ENCODE measurements around the gene EOLA1.
"Not testable (repeated sequence)": the region's sequence is repeated elsewhere in the genome, so short reads cannot be mapped to it uniquely, and the experiment has no call there.

EOLA1 gene

DNA sequence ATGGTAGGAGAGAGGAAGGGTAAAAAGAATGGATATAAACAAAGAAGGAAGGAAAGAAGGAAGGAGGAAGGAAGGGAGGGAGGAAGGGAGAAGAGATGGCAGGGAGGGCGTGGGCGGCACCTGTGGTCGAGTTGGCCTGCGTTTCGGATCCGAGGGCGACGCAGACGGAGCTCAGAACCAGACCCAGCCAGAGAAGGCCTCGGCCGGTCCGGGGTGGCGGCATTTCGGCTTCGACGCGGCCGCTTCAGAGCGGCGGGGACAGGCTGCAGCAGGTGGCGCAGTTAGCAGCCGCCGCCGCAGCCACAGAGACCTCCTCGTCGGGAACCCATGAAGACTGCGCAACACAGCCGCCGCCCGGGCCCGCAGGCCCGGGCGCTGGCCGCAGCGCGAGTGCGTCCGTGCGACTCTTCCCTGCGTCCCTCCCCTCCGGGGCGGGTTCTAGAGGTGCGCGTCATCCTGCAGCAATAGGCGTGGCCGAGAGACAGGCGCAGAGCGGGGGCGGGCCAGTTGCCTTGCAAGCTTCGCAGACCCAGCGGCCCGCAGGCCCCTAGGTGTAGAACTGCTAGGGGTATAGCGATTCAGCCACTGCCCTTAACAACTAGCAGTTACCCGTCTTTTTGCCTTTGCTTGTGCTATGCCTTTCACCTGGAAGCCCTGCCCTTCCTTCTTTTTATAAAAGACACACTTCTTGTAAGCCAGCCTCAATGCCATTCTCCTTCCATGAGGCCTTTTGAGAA is 35.7 kb upstream of the EOLA1 start, which contains the start of gene IDS:
TSS of gene IDS (minus strand) at position 392 of the 737 bp plus-strand sequence. CDS start at position 223, 169 bp downstream.
- DNase-seq (ENCODE audit: low spot score): peak; percentile 86
- H3K9me3 Mint-ChIP-seq: no peaks in the 10 kb centered on the region
- H3K4me1 Mint-ChIP-seq (ENCODE audit: low read depth): peaks cover 31% of the 10 kb centered on the region
- H3K27me3 Mint-ChIP-seq (ENCODE audit: low read depth): peaks cover 3% of the 10 kb centered on the region
- H3K4me3 Mint-ChIP-seq: peak within 1 kb of the TSS; percentile 96
- H3K27ac Mint-ChIP-seq: peak within 1 kb of the TSS; percentile 100
- peaks cover 13% of the 10 kb centered on the region for H3K36me3 Mint-ChIP-seq (ENCODE audit: low read depth)

DNA sequence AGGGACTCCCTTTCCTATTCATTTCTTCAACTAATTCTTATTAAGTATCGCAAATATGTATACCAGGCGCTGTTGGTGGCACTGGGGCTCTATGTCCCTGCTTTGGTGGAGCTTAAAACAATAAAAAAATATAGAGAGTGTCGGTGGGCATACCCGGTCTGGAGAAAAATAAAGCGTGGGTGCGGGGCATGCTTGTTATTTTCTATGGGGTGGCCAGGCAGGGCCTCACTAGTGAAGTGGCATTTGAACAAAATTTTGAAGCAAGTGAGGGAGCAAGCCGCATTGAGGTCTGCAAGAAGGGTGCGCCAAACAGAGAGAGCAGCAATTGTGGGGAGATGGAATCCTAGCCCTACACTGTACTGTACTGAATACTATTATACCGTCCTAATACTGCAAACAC is 35.1 kb upstream of the EOLA1 start:
- peaks cover 11% of the 10 kb centered on the region for H3K36me3 Mint-ChIP-seq (ENCODE audit: low read depth)
- no peaks in the 10 kb centered on the region for H3K9me3 Mint-ChIP-seq
- peak overlapping the region; percentile 100 for H3K27ac Mint-ChIP-seq
- no peak for DNase-seq (ENCODE audit: low spot score)
- peak overlapping the region; percentile 96 for H3K4me3 Mint-ChIP-seq
- peaks cover 29% of the 10 kb centered on the region for H3K4me1 Mint-ChIP-seq (ENCODE audit: low read depth)
- H3K27me3 Mint-ChIP-seq (ENCODE audit: low read depth): peaks cover 5% of the 10 kb centered on the region

DNA sequence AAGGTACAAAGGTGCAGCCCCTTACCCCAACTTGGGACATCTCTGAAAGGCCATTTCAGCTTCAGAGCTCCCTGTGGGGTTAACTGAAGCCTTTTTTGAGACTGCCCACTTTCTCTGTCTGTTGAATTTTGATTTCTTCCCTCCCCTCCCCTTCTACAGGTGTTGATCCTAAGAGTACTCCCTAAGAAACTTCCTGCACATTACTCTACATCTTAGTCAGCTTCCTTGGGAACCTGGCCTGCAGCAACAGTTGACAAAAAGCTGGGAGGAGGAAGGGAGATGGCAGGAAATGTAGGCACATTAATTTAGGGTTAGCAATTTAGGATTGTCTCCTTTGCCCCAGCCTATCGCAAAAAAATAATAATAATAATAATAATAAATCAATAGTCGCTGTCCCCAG is 34.5 kb upstream of the EOLA1 start:
- H3K9me3 Mint-ChIP-seq: no peaks in the 10 kb centered on the region
- no peak for DNase-seq (ENCODE audit: low spot score)
- peaks cover 24% of the 10 kb centered on the region for H3K4me1 Mint-ChIP-seq (ENCODE audit: low read depth)
- no peak overlapping the region for H3K4me3 Mint-ChIP-seq
- H3K27ac Mint-ChIP-seq: no peak overlapping the region
- peaks cover 5% of the 10 kb centered on the region for H3K27me3 Mint-ChIP-seq (ENCODE audit: low read depth)
- peaks cover 10% of the 10 kb centered on the region for H3K36me3 Mint-ChIP-seq (ENCODE audit: low read depth)

DNA sequence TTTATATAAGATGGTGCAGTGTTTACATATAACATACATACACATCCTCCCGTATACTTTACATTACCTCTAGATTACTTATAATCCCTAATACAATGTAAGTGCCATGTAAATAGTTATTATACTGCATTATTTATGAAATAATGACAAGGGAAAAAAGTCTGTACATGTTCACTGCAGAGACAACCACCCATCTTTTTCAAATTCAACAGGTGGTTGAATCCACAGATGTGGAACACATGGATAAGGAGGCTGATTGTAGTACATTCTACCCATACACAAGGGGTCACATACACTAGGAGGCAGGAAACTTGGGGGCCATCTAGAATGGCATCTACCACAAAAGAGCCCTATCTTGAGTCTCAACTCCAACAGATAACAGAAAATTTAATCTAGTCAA is 32.3 kb upstream of the EOLA1 start:
- no peak for DNase-seq (ENCODE audit: low spot score)
- Mint-ChIP-seq H3K4me1 (ENCODE audit: low read depth) (peaks cover 22% of the 10 kb centered on the region), H3K27ac (no peak overlapping the region), H3K27me3 (ENCODE audit: low read depth) (peaks cover 5% of the 10 kb centered on the region), H3K9me3 (no peaks in the 10 kb centered on the region), H3K36me3 (ENCODE audit: low read depth) (peaks cover 2% of the 10 kb centered on the region), H3K4me3 (no peak overlapping the region)

DNA sequence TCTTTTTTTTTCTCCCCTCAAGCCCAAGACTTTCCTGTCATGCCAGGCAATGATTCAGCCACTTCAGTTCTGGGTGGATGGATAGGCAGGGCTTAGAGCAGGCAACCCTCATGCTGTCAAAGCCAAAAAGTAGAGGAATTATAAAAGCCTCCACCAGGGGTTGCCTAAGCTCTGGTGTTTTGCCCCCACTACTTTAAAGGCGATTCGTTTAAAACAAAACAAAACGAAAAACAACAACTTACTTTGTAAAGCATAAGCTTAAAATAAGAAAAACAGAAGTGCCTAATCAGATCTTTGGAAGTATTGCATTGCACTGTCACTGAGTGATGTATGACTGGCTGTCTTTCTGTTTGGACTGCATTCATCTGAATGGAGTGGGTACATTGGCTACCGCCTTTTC is 30.4 kb upstream of the EOLA1 start:
- DNase-seq (ENCODE audit: low spot score): no peak
- peaks cover 20% of the 10 kb centered on the region for H3K4me1 Mint-ChIP-seq (ENCODE audit: low read depth)

DNA sequence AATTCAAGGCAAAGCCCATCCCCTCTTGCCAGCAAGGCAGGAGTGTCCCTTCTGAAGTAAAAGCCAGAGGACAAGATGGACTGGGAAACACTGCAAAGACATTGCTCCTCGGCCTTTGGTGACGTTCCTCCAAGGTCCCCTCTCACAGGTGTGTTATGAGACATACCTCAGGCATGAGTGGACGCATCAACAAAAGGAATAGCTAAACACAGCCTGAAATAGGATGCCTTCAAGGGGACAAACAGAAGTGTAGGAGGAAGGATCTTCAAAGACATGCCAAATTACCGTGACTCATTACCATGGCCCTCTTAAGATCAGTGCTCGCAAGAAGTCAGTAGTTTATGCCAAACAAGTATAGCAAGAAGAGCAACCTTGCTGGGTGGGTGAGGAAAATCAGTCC is 29.7 kb upstream of the EOLA1 start:
- no peak overlapping the region for H3K4me3 Mint-ChIP-seq
- peaks cover 20% of the 10 kb centered on the region for H3K4me1 Mint-ChIP-seq (ENCODE audit: low read depth)
- no peaks in the 10 kb centered on the region for H3K9me3 Mint-ChIP-seq
- no peak for DNase-seq (ENCODE audit: low spot score)
- no peaks in the 10 kb centered on the region for H3K36me3 Mint-ChIP-seq (ENCODE audit: low read depth)
- H3K27ac Mint-ChIP-seq: no peak overlapping the region
- H3K27me3 Mint-ChIP-seq (ENCODE audit: low read depth): peaks cover 5% of the 10 kb centered on the region

More for the DNA sequence above, 30.4 kb upstream of the EOLA1 start:
- H3K27me3 Mint-ChIP-seq (ENCODE audit: low read depth): peaks cover 5% of the 10 kb centered on the region
- no peak overlapping the region for H3K27ac Mint-ChIP-seq
- no peaks in the 10 kb centered on the region for H3K36me3 Mint-ChIP-seq (ENCODE audit: low read depth)
- H3K4me3 Mint-ChIP-seq: no peak overlapping the region
- no peaks in the 10 kb centered on the region for H3K9me3 Mint-ChIP-seq

DNA sequence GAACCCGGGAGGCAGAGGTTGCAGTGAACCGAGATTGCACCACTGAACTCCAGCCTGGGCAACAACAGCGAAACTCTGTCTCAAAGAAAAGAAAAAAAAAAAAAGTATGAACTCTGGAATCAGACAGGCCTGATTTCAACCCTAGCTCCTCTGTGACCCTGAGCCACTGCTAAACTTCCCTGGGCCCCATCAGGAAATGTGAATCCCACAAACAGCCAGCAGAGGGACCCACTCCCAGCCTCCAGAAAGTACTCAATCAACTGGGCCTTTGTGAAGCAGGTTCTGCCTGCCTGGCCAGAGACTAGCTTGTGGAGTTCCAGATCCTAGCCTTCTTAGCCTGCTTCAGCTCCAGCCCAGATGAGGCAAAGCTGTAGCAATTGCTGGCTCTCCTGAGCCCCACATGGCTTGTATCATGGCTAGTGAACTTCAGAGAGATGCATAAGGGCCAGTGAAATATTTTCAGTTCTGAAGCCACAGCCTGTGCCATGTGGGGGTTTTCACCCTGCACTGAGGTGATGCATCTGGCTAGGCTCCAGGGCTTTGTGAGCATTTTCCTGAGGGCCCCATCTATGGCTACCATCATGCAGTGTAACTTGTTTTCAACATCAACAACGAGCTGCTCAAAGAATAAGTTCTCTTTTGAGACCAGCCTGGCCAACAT is 28.5 kb upstream of the EOLA1 start:
- peaks cover 5% of the 10 kb centered on the region for H3K27me3 Mint-ChIP-seq (ENCODE audit: low read depth)
- no peak overlapping the region for H3K4me3 Mint-ChIP-seq
- no peak overlapping the region for H3K27ac Mint-ChIP-seq
- DNase-seq (ENCODE audit: low spot score): peak; percentile 35
- peaks cover 8% of the 10 kb centered on the region for H3K9me3 Mint-ChIP-seq
- peaks cover 8% of the 10 kb centered on the region for H3K36me3 Mint-ChIP-seq (ENCODE audit: low read depth)
- H3K4me1 Mint-ChIP-seq (ENCODE audit: low read depth): peaks cover 28% of the 10 kb centered on the region

DNA sequence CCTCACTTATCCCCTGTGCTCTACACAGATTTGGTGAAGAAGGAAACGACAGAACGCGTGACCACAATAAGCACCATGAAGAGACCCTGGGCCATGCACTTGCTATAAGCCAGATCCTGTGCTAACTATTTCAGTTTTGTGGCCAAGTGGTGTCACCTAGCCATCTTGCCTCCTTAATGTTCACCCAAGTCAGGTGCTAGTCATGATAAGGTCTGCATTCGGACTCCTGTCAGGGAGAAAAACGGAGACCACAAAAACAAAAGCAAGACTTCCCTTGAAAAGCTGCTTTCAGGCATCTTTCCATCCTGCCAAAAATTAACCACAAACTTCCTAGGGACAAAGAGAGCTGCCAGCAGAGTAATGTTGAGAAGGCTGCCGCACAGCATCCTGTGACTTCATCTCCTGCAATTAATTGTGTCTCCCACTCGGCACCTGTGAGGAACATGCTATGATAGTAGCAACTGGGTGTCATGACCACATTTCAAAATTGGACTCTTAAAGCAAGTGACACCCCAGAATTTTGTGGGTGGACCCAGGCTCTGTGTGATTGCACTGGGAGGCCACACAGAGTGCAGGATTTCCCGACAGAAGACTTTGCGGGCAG is 26.9 kb upstream of the EOLA1 start:
- DNase-seq (ENCODE audit: low spot score): no peak
- Mint-ChIP-seq H3K36me3 (ENCODE audit: low read depth) (peaks cover 13% of the 10 kb centered on the region), H3K9me3 (peaks cover 14% of the 10 kb centered on the region), H3K27ac (peak overlapping the region; percentile 45), H3K27me3 (ENCODE audit: low read depth) (peaks cover 2% of the 10 kb centered on the region), H3K4me1 (ENCODE audit: low read depth) (peaks cover 29% of the 10 kb centered on the region), H3K4me3 (no peak overlapping the region)

DNA sequence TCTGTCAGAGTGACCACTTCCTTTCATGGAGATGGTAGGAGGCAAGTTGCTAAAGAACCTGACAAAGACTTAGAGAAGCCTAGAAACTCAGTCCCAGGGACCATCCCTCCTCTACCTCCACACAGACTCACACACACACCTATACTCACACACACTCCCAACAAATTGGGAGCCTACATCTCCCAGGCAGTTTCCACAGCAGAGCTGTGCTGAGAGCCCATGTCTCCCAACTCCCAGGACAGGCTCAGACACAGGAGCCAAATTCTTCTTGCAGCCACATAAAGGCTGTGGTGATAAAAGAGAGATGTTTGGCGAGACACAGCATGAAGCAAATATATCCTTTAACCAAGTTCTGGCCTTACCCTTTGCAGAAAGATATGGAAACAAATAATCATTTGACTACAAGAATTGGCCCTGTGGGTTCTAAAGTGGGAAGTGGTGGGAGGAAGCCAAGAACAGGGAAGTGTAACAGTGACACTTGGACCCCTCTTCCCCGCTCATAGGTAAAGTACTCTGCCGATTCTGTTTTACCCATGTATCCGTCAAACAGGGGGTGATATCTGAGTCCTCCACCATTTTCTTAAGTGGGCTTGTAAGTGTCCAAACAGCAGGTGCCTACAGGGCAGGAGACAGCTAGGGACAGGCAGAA is 24.7 kb upstream of the EOLA1 start:
- Mint-ChIP-seq H3K4me1 (ENCODE audit: low read depth) (peaks cover 37% of the 10 kb centered on the region), H3K27me3 (ENCODE audit: low read depth) (no peaks in the 10 kb centered on the region), H3K4me3 (peak overlapping the region; percentile 4), H3K9me3 (peaks cover 14% of the 10 kb centered on the region), H3K27ac (peak overlapping the region; percentile 5), H3K36me3 (ENCODE audit: low read depth) (peaks cover 15% of the 10 kb centered on the region)
- DNase-seq (ENCODE audit: low spot score): no peak

DNA sequence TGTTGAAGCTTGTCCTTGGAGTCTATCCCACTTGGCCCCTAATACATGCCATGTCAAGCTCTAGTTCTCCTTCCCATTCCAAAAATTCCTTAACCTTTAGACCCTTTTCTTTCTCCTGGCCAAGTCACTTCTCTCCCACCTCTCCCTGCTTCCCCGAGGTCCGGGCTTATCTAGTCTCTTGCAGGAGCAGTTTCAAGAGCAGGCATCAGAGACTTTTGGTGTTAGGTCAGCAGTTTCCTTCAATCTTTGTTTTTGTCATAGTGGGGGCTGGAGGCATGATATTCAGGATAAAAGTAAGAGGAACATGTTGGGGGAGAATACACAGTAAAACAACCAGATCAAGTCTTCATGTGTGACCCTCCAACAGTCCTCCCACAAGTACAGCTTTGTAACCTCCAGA is 24.2 kb upstream of the EOLA1 start:
- H3K4me1 Mint-ChIP-seq (ENCODE audit: low read depth): peaks cover 41% of the 10 kb centered on the region
- H3K27me3 Mint-ChIP-seq (ENCODE audit: low read depth): no peaks in the 10 kb centered on the region
- peaks cover 15% of the 10 kb centered on the region for H3K36me3 Mint-ChIP-seq (ENCODE audit: low read depth)
- H3K27ac Mint-ChIP-seq: no peak overlapping the region
- no peak overlapping the region for H3K4me3 Mint-ChIP-seq
- no peak for DNase-seq (ENCODE audit: low spot score)
- peaks cover 14% of the 10 kb centered on the region for H3K9me3 Mint-ChIP-seq

DNA sequence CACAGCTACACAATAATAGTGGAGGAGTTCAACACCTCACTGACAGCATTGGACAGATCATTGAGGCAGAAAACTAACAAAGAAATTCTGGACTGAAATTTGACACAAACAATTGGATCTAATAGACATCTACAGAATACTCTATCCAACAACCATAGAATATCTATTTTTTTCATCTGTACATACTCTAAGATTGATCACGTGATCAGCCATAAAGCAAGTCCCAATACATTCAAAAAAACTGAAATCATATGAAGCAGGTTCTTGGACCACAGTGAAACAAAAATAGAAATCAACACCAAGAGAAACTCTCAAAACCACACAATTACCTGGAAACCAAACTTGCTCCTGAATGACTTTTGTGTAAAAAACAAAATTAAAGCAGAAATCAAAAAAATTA is 23.5 kb upstream of the EOLA1 start:
- Mint-ChIP-seq H3K36me3 (ENCODE audit: low read depth) (peaks cover 15% of the 10 kb centered on the region), H3K4me3 (no peak overlapping the region), H3K27ac (no peak overlapping the region), H3K27me3 (ENCODE audit: low read depth) (no peaks in the 10 kb centered on the region), H3K9me3 (peaks cover 14% of the 10 kb centered on the region), H3K4me1 (ENCODE audit: low read depth) (peaks cover 44% of the 10 kb centered on the region)
- no peak for DNase-seq (ENCODE audit: low spot score)

DNA sequence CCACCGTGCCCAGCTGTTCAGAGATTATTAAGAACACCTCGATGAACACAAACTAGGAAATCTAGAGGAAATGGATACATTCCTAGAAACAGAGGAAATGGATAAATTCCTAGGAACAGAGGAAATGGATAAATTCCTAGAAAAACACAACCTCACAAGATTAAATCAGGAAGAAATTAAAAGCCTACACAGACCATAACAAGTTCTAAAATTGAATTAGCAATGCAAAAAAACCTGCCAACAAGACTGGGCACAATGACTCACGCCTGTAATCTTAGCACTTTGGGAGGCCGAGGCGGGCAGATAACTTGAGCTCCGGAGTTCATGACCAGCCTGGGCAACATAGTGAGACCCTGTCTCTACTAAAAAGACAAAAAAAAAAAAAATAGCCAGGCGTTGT is 22.6 kb upstream of the EOLA1 start:
- no peak for DNase-seq (ENCODE audit: low spot score)
- peaks cover 14% of the 10 kb centered on the region for H3K9me3 Mint-ChIP-seq
- H3K27me3 Mint-ChIP-seq (ENCODE audit: low read depth): no peaks in the 10 kb centered on the region
- peaks cover 15% of the 10 kb centered on the region for H3K36me3 Mint-ChIP-seq (ENCODE audit: low read depth)
- no peak overlapping the region for H3K27ac Mint-ChIP-seq
- H3K4me1 Mint-ChIP-seq (ENCODE audit: low read depth): peaks cover 43% of the 10 kb centered on the region
- H3K4me3 Mint-ChIP-seq: no peak overlapping the region

DNA sequence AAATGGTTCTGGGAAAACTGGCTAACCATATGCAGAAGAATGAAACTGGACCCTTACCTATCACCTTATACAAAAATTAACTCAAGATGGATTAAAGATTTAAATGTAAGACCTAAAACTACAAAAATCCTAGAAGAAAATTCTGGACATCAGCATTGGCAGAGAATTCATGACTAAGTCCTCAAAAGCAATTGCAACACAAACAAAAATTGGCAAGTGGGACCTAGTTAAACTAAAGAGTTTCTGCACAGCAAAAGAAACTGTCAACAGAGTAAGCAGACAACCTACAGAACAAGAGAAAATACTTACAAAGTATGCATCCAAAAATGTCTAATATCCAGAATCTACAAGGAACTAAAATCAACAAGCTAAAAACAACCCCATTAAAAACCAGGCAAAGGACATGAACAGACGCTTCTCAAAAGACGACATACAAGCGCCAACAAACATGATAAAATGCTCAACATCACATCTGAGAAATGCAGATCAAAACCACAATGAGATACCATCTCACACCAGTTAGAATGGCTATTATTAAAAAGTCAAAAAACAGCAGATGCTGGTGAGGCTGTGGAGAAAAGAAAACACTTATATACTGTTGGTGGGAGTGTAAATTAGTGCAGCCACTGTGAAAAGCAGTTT is 20.1 kb upstream of the EOLA1 start:
- Mint-ChIP-seq H3K4me3 (peak overlapping the region; percentile 66), H3K9me3 (peaks cover 14% of the 10 kb centered on the region), H3K4me1 (ENCODE audit: low read depth) (peaks cover 36% of the 10 kb centered on the region), H3K27ac (peak overlapping the region; percentile 23), H3K36me3 (ENCODE audit: low read depth) (peaks cover 15% of the 10 kb centered on the region)
- not testable (repeated sequence) for H3K27me3 Mint-ChIP-seq (ENCODE audit: low read depth); DNase-seq (ENCODE audit: low spot score)
